Suprapubic skin (tissue), 4 donors: Measurements from ENCODE around the gene SLC15A1.

ENCODE experiments used
- CTCF ChIP-seq, 2 donors: fragments of 200-600 bp in 1 of 2; fragments of 450-650 bp in 1 of 2; sonication (generic) in 1 of 2; IDR thresholded peaks; one replicate each; pipeline ENCODE4 v1.5.1; 2016 to 2019; ENCODE audit warnings: antibody characterized with exemption in 2 of 2, mild to moderate bottlenecking in 1 of 2, moderate library complexity in 1 of 2
- EP300 ChIP-seq: sonication (generic); formaldehyde crosslinking; IDR thresholded peaks from one replicate; pipeline ENCODE4 v1.6.1; 2017; ENCODE audit warnings: antibody characterized with exemption
- POLR2A ChIP-seq, 2 donors: fragments of 450-650 bp; IDR thresholded peaks; one replicate each; pipeline ENCODE4 v1.6.1; 2017; ENCODE audit warnings: antibody characterized with exemption in 2 of 2, mild to moderate bottlenecking in 2 of 2, moderate library complexity in 2 of 2
- POLR2AphosphoS5 ChIP-seq, 3 donors: sonication (generic); formaldehyde crosslinking; IDR thresholded peaks; one replicate each; pipeline ENCODE4 v1.6.1; 2017; ENCODE audit warnings: antibody characterized with exemption in 3 of 3

- TF ChIP-seq CTCF (IDR thresholded peaks at IDR 0.05) (no peak), POLR2A (IDR thresholded peaks at IDR 0.05) (no peak), EP300 (no peak), POLR2AphosphoS5 (IDR thresholded peaks at IDR 0.05) (no peak)
These were observed 22.3 kb upstream of the SLC15A1 start for GRCh38 chr13:98774776-98775175.
